ENCODE results near the gene PPP1R3D.
"Not testable (repeated sequence)": the region's sequence is repeated elsewhere in the genome, so short reads cannot be mapped to it uniquely, and the experiment has no call there.

PPP1R3D gene, protein sequence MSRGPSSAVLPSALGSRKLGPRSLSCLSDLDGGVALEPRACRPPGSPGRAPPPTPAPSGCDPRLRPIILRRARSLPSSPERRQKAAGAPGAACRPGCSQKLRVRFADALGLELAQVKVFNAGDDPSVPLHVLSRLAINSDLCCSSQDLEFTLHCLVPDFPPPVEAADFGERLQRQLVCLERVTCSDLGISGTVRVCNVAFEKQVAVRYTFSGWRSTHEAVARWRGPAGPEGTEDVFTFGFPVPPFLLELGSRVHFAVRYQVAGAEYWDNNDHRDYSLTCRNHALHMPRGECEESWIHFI

DNA sequence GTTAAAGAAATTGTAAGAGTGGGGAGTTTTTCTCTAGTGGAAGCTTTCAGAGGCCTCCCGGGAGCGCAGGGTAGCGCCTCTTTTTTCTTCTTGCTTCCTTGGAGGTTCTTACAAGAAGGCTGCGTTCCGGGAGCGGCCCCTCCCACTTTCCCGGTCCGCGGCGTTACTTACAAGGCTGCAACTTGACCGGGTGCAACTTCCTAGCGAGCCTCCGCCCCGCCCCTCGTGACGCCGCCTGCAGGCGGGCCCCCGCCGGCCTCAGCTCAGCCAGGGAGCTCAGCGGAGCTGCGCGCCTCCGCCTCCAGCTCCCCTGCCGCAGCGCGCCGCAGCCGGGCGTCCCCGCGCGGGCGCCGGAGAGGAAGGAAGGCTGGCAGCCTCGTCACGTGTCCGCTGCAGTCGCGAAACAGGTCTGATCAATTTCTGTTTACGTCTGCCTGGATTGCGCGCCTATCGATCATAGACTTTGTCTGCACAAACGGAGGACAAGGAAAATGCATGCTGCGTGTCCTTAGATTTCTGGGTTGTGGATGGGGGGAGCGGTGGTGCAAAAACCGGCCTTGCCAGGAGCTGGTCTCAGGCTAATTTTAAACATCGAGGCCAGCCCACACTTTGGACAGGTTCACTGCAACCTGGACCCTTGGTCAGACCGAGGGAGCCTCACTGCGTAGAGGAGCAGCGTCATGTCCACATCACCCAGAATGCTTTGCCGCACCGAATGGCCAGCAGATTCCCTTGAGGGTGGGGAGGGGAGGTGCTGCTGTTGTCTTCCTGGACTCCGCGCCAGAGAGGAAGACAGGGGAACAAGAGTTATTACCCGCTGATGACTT lies at the start of gene PPP1R3D, which contains the start of gene FAM217B:
TSS of gene PPP1R3D (minus strand) at position 177 of the 827 bp plus-strand sequence. CDS start 374 bp downstream, outside the sequence.
TSS of gene FAM217B (plus strand) at position 261 of the 827 bp plus-strand sequence. CDS start 3,555 bp downstream, outside the sequence.
- DNase-seq = peak; percentile 89 to 97

DNA sequence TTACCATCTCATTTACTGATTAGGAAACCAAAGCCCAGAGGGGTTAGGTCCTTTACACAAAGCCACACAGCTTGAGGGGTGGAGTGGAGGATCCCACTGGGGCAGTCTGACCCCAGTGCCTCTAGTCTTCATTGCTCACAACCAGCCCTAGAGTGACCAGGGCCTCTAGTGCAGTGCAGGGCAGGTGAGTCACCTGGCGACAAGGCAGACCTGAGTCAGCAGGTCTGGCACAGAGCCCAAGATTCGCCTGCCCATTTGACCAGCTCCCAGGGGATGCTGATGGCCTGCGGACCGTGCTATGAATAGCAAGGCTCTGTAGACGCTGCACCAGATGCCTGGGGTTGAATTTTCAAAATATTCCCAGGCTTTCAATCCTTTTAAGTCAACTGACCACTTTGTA lies 48.0 kb upstream of the PPP1R3D start:
- no peak for DNase-seq

DNA sequence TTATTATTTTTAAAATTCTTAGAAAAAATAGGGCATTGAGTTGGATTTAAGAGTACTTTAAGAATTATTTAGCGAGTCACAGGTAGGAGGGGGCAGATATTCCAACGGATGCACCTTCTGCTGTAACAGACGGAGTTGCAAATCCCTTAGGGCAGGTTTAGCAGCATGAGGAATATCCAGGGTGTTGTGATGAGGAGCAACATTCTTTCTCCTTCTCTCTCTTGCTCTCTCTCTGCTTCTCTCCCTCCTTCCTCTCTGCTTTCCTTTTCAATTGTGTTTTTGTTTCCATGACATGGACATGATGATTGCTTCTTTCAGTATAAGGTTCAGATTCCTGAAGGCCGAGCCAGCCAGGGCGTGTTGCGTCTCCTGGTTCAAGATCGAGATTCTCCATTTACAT lies 47.0 kb upstream of the PPP1R3D start:
- no peak for DNase-seq

DNA sequence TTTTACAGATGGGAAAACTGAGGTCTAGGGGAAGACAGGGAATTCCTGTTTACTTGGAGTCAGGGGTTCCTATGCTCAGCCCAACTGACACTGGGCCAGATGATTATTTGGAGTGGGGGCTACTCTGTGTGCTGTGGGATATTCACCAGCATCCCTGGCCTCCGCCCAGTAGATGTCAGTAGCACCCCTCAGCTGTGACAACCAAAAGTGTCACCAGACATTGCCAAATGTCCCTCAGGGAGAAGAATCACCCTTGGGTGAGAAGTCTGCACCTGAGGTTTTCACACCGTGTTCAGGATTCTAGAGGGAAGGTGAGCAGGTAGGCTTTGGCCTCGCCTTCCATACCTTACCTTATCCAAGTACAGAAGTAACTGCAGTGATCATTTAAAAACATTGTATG lies 45.8 kb upstream of the PPP1R3D start:
- DNase-seq = no peak

DNA sequence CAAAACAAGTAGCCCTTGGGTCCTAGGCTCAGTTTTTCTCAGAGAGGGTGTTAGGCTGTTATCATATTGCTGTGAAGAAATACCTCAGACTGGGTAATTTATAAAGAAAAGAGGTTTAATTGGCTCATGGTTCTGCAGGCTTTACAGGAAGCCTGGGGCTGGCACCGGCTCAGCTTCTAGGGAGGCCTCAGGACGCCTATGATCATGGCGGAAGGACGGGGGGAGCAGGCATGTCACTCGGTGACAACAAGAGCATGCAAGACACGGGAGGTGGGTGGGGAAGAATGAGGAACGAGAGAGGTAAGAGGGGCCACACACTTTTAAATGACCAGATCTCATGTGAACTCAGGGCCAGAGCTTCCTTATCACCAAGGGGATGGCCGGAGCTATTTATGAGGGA lies 45.1 kb upstream of the PPP1R3D start:
- no peak for DNase-seq

DNA sequence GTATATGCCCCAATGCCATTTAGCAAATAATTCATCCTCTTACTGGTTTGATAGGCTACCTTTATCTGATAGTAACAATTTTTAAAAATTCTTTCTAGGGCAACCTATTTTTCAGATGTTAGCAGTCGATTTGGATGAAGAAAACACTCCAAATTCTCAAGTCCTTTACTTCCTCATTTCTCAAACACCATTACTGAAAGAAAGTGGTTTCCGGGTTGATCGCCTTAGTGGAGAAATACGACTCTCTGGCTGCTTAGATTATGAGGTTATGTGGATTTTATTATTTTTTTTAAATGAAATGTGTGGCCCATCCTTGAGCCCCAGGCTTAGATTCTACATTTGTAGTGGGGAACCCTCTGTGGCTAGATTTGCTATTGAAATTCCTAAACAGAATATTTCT lies 44.4 kb upstream of the PPP1R3D start:
- no peak for DNase-seq

DNA sequence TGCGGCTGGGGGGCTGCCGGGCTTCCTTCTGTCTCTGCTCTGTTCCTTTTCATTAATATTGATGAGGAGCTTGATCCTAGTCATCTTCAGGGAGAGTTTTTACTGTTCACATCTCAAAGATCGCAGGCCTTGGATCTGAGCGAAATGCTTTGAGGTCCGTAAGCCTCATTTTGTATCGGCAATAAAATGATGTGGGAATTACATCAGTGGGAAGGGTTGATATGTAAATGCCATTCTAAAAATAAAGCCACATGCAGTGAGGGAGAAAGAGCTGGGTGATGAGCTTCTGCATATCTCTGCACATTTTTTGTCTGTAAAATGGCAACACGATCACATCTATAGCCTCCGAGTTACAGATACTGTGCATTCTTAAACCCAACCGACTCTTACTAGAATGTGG lies 43.0 kb upstream of the PPP1R3D start:
- no peak for DNase-seq

DNA sequence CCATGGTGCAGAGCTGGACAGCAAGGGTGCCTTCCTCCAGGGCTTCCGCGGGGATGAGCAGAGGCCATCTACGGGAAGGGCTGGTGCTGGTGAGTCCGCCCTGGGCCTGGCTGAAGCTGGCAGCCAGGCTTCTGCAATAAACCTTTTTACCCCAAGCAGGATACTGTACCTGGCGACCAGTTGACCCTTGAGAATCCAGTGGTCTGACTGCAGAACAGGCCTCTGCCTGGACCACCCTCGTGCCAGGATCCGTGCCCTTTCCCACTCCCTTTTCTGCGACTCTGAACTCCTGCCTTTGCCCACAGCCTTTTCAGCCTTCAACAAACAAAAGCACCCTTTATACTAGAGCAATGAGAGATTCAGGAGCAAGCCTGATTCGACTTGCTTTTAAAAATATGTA lies 37.0 kb upstream of the PPP1R3D start:
- no peak for DNase-seq

DNA sequence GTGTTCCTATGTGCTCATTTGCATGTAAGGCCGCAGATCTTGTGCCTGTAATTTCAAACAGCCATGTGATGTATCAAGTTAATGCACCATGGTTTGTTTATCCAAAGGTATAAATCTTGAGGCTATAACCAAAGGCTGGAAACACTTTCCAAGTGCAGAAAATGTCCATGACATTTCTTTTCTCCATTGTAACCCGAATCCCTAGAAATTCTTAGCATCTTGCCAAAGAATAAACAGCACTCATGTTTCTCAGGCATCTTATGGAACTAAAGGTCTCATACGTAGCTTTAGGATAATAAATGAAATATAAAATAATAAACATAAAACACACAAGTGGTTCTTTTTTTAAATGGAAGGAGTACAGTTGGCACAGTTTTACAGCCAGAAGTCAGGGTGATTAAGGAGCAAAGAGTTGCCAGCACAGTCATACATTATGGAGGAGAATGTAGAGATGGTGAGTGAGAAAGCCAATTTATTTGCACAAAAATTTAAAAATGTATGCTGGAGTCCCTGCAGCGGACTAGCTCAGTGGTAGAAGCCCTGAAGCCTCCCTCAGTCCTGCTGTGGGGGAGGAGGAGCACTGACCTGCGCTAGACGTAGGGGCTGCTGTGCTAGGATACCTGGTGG lies 36.2 kb upstream of the PPP1R3D start:
- DNase-seq = peak; percentile 10 to 13

DNA sequence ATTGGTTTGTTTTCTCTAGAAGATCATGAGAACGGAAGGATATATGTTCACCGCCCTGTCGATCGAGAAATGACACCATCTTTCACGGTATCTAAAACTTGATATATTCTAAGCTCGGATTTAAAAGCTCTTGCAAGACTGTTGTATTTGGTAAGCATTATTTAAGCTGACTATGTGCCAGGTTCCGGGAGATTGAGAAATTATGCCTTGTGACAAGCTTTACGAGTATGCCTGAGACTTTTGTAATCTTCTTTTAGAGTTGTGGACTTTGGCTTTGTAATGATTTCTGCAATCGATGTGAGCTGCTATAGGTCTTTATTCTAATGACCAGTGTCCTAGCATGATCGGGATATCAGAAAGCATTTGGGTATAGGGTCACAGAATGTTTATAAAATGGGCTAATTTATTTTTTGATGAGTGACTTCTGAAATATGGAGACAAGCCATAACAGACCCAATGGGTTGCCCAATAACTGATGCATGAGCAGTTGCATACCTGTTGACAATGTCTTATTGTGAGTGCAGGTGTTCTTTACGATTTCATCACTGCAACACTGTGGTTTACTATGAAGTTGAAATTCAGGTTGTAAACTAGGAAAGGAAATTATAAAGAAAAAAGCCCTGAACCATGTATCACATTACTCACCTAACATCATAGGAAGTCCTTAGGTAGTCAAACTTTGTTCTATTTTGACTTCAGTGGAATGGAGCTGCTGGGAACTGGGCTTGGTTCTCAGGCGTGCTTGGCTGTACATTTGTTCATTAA lies 32.1 kb upstream of the PPP1R3D start:
- no peak for DNase-seq

DNA sequence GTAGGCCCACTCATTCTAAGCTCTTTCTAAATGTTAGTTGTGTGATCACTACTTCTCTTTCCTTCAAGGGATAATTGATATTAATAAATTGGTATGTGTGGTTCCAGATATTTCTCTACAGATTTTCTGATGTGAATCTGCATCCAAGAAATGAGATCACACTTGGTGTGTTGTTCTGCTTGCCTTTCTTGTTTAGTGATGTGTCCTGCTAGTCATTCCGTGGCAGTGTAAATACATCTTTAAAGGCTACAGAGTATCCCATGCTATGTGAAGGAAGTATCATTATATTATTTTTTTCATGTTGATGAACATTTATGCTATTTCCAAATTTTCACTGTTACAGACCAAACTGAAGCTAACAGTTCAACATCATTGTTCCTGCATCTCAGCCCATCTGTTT lies 31.3 kb upstream of the PPP1R3D start:
- no peak for DNase-seq

DNA sequence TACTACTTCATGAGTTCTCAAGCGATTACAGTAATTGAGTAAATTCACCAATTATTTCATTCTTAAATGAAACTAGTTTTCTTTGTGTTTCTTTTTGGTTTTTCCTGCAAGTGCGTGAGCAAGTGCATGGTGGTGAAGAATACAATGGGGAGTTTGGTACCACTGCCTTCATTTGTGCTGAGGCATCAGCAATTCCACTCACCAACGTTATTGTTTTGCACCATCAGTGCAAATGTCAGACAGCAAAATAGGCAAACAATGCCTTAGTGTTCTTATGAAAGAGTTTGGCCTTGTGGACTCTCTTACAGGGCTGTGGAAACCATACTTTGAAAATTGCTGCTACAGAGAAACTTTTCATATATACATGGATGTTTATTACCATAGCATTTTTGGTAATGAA lies 26.3 kb upstream of the PPP1R3D start:
- DNase-seq = no peak

DNA sequence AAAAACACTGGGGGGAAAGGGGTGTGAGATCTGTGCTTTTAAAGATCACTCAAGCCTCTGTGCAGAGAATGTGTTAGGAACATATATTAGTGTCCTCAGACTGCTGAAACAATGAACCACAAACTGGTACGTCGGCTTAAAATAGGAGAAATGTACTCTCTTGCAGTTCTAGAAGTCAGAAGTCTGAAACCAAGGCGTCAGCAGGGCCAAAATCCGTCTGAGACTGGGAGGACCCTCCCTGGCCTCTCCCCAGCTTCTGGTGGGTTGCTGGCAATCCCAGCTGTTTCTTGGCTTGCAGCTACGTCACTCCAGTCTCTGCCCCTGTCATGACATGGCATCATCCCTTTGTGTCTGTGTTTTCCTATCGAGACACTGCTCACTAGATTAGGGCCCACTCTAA lies 22.1 kb upstream of the PPP1R3D start:
- no peak for DNase-seq

DNA sequence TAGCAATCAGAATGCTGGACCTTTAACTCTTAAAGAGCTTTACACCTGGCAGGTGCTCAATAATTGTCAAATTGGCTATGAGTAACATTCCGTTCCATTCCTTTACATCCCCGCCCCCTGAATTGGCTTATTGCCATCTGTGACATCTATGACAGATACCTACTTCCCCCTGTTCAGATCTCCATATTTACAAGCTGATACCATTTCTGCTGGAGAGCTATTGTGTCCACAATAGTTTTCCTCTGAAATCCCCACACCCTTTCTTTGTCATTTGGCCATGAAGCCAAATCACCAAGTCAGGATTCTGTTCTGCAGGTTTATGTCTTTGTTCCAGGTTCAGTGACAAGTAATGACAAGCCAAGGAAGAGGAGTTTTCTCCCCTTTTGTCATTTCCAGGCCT lies 21.3 kb upstream of the PPP1R3D start:
- DNase-seq = no peak

DNA sequence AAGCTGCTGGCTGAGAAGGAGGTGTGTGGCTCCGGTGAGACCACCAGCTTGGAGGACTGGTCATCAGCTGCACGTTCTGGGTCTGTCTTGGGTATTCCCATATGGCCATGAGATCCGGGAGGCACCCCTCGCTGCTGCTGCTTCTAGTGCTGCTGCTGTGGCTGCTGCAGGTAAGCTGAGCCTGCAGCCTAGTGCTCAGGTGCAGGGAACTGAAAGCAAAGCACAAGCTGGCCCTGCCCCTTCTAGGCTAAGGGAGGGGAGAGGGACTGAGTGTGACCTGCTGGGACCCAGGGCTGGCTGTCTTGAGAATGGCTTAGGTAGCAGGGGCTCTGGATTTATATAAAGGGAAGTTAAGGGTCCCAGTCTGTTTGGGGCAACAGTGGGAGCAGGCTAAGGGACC lies 18.5 kb upstream of the PPP1R3D start:
- DNase-seq = no peak

DNA sequence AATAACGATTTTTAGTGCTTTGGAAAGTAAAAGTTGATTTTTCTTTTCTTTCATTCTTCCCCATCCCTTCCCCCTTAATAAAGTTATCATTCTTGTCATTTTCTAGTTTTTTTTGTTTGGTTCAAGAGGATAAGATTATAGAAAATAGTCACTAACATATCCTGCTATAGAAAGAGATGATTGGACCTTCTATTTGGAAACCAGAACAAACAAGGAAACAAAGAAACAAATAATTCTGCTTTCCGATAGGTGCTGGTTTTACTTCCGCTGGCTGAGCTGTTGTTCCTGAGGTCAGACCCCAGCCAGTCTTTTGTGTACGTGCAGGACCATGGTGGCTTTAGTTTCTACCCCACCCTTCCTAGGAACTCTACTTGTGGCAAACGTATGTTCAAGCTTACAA lies 18.0 kb upstream of the PPP1R3D start, which contains the start of gene CDH26:
TSS of gene CDH26 (plus strand) at position 301 of the 400 bp plus-strand sequence. CDS start 304 bp downstream, outside the sequence.
- DNase-seq = no peak

DNA sequence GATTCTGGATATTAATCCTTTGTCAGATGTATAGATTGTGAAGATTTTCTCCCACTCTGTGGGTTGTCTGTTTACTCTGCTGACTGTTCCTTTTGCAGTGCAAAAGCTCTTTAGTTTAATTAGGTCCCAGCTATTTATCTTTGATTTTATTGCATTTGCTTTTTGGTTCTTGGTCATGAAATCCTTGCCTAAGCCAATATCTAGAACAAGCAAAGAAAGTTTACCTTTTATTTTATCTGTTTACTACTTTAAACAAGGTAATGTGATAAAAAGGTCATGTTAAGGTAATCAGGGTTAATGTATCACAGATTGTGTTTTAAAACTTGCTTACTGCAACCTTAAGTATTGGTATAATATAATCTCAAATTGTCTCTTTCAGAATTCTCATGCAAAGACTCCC lies 17.5 kb upstream of the PPP1R3D start:
- DNase-seq = not testable (repeated sequence)

DNA sequence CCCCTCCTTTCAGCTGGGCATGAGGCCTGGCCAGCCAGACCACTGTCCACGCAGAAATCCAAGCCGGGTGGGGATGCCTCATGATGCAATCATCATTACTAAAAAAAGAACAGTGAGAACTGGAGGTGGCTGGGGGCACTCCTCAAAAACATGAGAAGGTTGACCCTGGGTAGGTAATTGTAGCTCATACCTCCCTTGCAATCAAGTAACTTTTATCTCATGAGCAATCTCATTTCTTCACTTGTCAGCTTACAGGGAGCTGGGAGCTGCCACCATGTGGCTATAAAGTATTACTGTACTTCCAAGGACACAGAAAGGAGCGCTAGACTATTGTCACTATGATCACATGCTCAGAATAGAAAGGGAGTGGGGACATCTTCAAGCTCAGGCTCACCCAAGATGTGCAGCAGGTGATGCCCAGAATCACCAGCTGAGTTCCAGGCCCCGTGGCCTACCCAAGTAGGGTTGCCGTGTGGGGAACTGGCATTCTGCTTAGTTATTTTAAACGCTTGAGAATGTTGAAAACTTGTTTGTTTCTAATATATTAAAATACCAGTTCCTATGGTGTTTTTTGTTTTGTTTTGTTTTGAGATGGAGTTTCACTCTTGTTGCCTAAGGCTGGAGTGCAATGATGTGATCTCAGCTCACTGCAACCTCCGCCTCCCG lies 15.2 kb upstream of the PPP1R3D start:
- peak; percentile 11 to 41 for DNase-seq

DNA sequence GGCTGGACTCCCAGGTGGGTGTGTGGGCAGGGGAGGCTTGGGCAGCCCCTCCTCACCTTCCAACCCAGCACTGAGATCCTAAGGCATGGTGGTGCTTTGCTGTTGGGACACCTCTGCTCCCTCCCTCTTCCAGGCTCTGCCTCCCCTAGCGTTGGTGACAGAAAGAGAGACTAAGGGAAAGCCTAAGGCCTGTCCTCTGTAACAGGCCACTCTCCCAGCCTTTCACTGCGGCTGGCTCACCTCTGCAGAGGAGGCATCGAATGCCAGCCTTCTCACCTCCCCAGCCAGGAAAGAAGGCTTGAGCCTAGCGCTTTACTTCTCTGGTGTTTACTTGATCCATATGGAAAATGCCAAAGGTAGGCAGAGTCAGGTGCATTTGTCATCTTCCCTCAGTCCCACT lies 14.6 kb upstream of the PPP1R3D start:
- DNase-seq = no peak

DNA sequence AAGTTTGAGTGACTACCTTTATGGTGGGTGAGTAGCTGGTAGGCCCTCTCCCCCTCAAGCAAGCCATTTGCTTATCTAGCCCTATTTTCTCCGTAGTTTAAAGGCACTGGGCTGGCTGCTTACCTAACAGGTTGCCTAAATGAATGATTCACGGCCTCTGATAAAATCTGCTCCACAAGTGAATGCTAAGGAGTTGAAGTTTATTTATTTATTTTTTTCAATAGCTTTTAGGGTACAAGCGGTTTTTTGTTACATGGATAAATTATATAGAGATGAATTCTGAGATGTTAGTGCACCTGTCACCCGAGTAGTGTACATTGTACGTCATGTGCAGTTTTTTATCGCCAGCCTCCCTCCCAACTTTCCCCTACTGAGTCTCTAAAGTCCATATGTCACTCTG lies 9.8 kb upstream of the PPP1R3D start:
- no peak for DNase-seq

DNA sequence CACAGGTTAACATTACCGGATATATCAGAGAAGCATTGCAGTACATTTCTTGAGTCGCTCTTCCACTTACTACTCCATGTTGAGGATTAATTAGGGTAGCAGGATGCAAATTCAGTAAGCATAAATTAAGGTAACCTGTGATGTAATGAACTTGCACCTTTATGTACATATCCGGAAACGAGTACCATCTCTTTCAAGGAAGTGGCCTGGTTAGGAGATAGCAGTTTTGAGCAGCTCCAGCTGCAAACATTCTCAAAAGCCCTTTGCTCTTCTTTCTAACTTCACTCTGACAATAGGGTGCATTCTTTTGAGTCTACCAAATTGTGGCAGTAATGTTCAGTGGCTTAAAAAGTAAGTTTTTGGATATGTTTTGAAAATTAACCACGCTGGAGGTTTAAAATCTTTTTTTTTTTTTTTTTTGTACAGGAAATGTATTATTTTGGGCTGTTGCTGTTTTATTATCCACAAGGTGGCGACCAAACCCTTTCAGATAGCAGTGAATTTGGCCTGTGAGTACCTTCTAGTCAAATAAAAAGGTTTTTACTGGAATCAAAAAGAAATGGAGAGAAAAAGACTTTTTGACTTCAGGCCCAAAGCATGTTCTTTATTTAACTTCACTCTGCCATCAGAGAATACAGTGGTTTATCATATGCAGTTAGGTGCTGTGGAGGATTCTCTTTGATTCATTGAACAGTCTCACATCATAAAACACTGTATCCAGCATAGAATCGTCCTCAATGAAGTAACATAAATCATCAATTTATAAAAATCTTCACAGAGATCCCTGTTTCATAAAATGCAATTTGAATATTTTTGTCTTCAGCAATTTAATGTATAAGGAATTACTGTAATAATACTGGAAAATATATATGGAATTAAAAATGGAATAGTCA lies 9.0 kb upstream of the PPP1R3D start:
- peak; percentile 35 to 61 for DNase-seq
